GM12878 (cell line): Measurements from ENCODE around the gene SORCS2.

Experiments
- ATF2 ChIP-seq: IDR thresholded peaks from 2 replicates; pipeline ENCODE4 v1.6.1; 2012; ENCODE audit warnings: low read length, inconsistent platforms
- BCL11A ChIP-seq: IDR thresholded peaks from 2 replicates; pipeline ENCODE4 v1.6.1; 2011; ENCODE audit warnings: low read depth, low read length
- CTCF ChIP-seq, 3 experiments: IDR thresholded peaks in 2 of 3; conservative IDR thresholded peaks in 1 of 3; 2 replicates each; pipeline ENCODE4 v1.5.1; 2011; ENCODE audit warnings: low read depth in 3 of 3, low read length in 3 of 3, mild to moderate bottlenecking in 3 of 3, control low read depth in 2 of 3, moderate library complexity in 2 of 3, inconsistent platforms in 1 of 3, mixed read lengths in 1 of 3; ENCODE audit not compliant: control insufficient read depth in 2 of 3, insufficient read depth in 1 of 3; ENCODE audit errors: extremely low read depth in 1 of 3
- LARP7 ChIP-seq: fragments of 450-650 bp; IDR thresholded peaks from 2 replicates; pipeline ENCODE4 v1.6.1; 2017; ENCODE audit warnings: mild to moderate bottlenecking
- MEF2A ChIP-seq: IDR thresholded peaks from 2 replicates; pipeline ENCODE4 v1.6.1; 2011; ENCODE audit warnings: low read depth, mild to moderate bottlenecking, low read length, moderate library complexity; ENCODE audit not compliant: insufficient read depth
- NBN ChIP-seq: fragments of 450-650 bp; IDR thresholded peaks from 2 replicates; pipeline ENCODE4 v1.6.1; 2016
- POLR2A ChIP-seq: IDR thresholded peaks from 2 replicates; pipeline ENCODE4 v1.6.1; 2011; ENCODE audit warnings: low read depth, mild to moderate bottlenecking, low read length
- RBBP5 ChIP-seq: fragments of 200-600 bp; sonication (generic); conservative IDR thresholded peaks from 2 replicates; pipeline ENCODE4 v1.6.1; 2016
- SMAD1 ChIP-seq: fragments of 450-650 bp; IDR thresholded peaks from 2 replicates; pipeline ENCODE4 v1.6.1; 2018; ENCODE audit warnings: mild to moderate bottlenecking, low read depth; ENCODE audit not compliant: partially characterized antibody
- TCF7 ChIP-seq: IDR thresholded peaks from 2 replicates; pipeline ENCODE4 v1.6.1; 2014; ENCODE audit warnings: antibody characterized with exemption, borderline replicate concordance
- ZNF24 ChIP-seq: fragments of 450-650 bp; IDR thresholded peaks from 2 replicates; pipeline ENCODE4 v1.6.1; 2017; ENCODE audit warnings: antibody characterized with exemption, mild to moderate bottlenecking
- ZNF274 ChIP-seq: IDR thresholded peaks from one replicate; pipeline ENCODE4 v1.8.0; 2011; ENCODE audit not compliant: insufficient read length, insufficient read depth

GRCh38 chr4:7411491-7411890 lies 219.2 kb downstream of the SORCS2 start:
- no peak for TF ChIP-seq ZNF24
- TF ChIP-seq MEF2A: no peak
- no peak for TF ChIP-seq ATF2
- TF ChIP-seq RBBP5: no peak
- TF ChIP-seq CTCF (IDR thresholded peaks at IDR 0.05 in 2 of 3, conservative IDR thresholded peaks at IDR 0.05 in 1 of 3; ENCODE audit: control insufficient read depth in 2 of 3, extremely low read depth in 1 of 3, insufficient read depth in 1 of 3, low read depth in 3 of 3, low read length in 3 of 3): no peak
- TF ChIP-seq ZNF274: no peak
- no peak for TF ChIP-seq TCF7
- no peak for TF ChIP-seq LARP7
- TF ChIP-seq SMAD1: no peak
- TF ChIP-seq BCL11A: no peak
- no peak for TF ChIP-seq POLR2A
- no peak for TF ChIP-seq NBN
